HEK293 (cell line): ENCODE data around the gene RAB40C.

ENCODE experiments used
- SETDB1 ChIP-seq: IDR thresholded peaks from one replicate; pipeline ENCODE4 v1.6.1; 2017; ENCODE audit warnings: mild to moderate bottlenecking, low read length, moderate library complexity, mixed read lengths; ENCODE audit not compliant: insufficient read length
- SP2 ChIP-seq: fragments of 450-650 bp; formaldehyde crosslinking; IDR thresholded peaks from 2 replicates; pipeline ENCODE4 v1.5.1; 2016; ENCODE audit warnings: missing biosample characterization, missing genetic modification characterization
- ZBTB17 ChIP-seq: fragments of 450-650 bp; formaldehyde crosslinking; IDR thresholded peaks from 2 replicates; pipeline ENCODE4 v1.5.1; 2016; ENCODE audit warnings: missing biosample characterization, missing genetic modification characterization
- ZNF248 ChIP-seq: fragments of 450-650 bp; formaldehyde crosslinking; IDR thresholded peaks from 2 replicates; pipeline ENCODE4 v1.5.1; 2017; ENCODE audit warnings: missing biosample characterization, missing genetic modification characterization
- ZNF660 ChIP-seq: fragments of 450-650 bp; IDR thresholded peaks from 2 replicates; pipeline ENCODE4 v1.5.1; 2018; ENCODE audit warnings: missing biosample characterization, mild to moderate bottlenecking, missing genetic modification characterization
- TF ChIP-seq, protein P1 (sequence below): fragments of 450-650 bp; formaldehyde crosslinking; IDR thresholded peaks from 2 replicates; pipeline ENCODE4 v1.5.1; 2016; ENCODE audit warnings: missing biosample characterization, missing genetic modification characterization
- TF ChIP-seq, protein P2 (sequence below): sonication (generic); formaldehyde crosslinking; IDR thresholded peaks from 2 replicates; pipeline ENCODE4 v1.8.1; 2022; ENCODE audit warnings: mild to moderate bottlenecking, moderate library complexity, missing genetic modification reagents
- TF ChIP-seq, protein P3 (sequence below): fragments of 450-650 bp; formaldehyde crosslinking; IDR thresholded peaks from 2 replicates; pipeline ENCODE4 v1.5.1; 2016; ENCODE audit warnings: missing biosample characterization, missing genetic modification characterization
- TF ChIP-seq, protein P4 (sequence below): fragments of 450-650 bp; formaldehyde crosslinking; IDR thresholded peaks from 2 replicates; pipeline ENCODE4 v1.5.1; 2016; ENCODE audit warnings: missing biosample characterization, missing genetic modification characterization
- TF ChIP-seq, protein P5 (sequence below): fragments of 450-650 bp; formaldehyde crosslinking; IDR thresholded peaks from 2 replicates; pipeline ENCODE4 v1.5.1; 2016; ENCODE audit warnings: missing biosample characterization, missing genetic modification characterization
- TF ChIP-seq, protein P6 (sequence below): fragments of 450-650 bp; formaldehyde crosslinking; IDR thresholded peaks from 2 replicates; pipeline ENCODE4 v1.5.1; 2016; ENCODE audit warnings: missing biosample characterization, missing genetic modification characterization

DNA sequence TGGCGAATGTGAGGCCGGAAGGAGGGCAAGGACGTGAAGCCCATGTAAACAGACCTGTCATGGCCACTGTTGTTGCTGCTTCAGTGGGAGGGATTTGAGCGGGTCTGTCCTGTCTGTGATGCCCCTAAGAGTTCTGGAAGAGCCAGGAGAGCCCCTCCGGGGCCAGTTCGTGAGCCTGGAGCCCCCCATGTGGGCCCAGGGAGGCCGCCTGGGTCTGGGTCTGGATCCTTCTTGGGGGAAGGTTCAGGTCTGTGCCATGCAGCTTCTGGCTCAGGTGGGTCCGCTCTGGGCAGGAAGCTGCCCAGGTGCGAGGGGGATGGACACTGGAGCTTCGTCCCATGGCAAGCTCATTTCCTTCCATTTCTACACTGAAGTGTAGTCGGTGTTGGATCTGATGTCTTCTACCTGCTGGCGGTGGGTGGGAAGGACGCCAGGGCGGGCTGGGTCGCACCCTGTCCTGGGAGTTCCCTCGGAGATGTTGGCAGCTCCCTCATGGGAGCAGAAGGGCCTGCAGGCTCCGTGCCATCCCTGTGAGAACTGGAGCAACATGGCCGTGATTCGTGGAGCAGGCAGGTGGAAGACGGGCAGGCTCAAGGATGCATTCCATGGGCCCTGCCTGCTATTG lies 29.7 kb downstream of the RAB40C start:
- no peak for TF ChIP-seq ZNF660 (tag by site-specific recombination)
- TF ChIP-seq, protein P1, sequence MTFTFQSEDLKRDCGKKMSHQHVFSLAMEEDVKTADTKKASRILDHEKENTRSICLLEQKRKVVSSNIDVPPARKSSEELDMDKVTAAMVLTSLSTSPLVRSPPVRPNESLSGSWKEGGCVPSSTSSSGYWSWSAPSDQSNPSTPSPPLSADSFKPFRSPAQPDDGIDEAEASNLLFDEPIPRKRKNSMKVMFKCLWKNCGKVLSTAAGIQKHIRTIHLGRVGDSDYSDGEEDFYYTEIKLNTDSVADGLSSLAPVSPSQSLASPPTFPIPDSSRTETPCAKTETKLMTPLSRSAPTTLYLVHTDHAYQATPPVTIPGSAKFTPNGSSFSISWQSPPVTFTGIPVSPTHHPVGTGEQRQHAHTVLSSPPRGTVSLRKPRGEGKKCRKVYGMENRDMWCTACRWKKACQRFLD (tag by site-specific recombination) = no peak
- TF ChIP-seq SP2 (tag by site-specific recombination) = no peak
- TF ChIP-seq, protein P2, sequence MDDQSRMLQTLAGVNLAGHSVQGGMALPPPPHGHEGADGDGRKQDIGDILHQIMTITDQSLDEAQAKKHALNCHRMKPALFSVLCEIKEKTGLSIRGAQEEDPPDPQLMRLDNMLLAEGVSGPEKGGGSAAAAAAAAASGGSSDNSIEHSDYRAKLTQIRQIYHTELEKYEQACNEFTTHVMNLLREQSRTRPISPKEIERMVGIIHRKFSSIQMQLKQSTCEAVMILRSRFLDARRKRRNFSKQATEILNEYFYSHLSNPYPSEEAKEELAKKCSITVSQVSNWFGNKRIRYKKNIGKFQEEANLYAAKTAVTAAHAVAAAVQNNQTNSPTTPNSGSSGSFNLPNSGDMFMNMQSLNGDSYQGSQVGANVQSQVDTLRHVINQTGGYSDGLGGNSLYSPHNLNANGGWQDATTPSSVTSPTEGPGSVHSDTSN (CRISPR knock-in tag) = no peak
- TF ChIP-seq, protein P3, sequence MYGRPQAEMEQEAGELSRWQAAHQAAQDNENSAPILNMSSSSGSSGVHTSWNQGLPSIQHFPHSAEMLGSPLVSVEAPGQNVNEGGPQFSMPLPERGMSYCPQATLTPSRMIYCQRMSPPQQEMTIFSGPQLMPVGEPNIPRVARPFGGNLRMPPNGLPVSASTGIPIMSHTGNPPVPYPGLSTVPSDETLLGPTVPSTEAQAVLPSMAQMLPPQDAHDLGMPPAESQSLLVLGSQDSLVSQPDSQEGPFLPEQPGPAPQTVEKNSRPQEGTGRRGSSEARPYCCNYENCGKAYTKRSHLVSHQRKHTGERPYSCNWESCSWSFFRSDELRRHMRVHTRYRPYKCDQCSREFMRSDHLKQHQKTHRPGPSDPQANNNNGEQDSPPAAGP = no peak
- TF ChIP-seq, protein P4, sequence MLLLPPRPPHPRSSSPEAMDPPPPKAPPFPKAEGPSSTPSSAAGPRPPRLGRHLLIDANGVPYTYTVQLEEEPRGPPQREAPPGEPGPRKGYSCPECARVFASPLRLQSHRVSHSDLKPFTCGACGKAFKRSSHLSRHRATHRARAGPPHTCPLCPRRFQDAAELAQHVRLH (tag by site-specific recombination) = no peak
- TF ChIP-seq, protein P5, sequence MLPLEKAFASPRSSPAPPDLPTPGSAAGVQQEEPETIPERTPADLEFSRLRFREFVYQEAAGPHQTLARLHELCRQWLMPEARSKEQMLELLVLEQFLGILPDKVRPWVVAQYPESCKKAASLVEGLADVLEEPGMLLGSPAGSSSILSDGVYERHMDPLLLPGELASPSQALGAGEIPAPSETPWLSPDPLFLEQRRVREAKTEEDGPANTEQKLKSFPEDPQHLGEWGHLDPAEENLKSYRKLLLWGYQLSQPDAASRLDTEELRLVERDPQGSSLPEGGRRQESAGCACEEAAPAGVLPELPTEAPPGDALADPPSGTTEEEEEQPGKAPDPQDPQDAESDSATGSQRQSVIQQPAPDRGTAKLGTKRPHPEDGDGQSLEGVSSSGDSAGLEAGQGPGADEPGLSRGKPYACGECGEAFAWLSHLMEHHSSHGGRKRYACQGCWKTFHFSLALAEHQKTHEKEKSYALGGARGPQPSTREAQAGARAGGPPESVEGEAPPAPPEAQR (tag by site-specific recombination) = no peak
- TF ChIP-seq, protein P6, sequence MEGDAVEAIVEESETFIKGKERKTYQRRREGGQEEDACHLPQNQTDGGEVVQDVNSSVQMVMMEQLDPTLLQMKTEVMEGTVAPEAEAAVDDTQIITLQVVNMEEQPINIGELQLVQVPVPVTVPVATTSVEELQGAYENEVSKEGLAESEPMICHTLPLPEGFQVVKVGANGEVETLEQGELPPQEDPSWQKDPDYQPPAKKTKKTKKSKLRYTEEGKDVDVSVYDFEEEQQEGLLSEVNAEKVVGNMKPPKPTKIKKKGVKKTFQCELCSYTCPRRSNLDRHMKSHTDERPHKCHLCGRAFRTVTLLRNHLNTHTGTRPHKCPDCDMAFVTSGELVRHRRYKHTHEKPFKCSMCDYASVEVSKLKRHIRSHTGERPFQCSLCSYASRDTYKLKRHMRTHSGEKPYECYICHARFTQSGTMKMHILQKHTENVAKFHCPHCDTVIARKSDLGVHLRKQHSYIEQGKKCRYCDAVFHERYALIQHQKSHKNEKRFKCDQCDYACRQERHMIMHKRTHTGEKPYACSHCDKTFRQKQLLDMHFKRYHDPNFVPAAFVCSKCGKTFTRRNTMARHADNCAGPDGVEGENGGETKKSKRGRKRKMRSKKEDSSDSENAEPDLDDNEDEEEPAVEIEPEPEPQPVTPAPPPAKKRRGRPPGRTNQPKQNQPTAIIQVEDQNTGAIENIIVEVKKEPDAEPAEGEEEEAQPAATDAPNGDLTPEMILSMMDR (tag by site-specific recombination) = no peak
- TF ChIP-seq ZBTB17 = no peak
- no peak for TF ChIP-seq SETDB1
- TF ChIP-seq ZNF248 = no peak
